GM21717 (cell line): ENCODE data around the gene ERAL1.
"Not testable (repeated sequence)": the region's sequence is repeated elsewhere in the genome, so short reads cannot be mapped to it uniquely, and the experiment has no call there.

ENCODE experiments used
- ATAC-seq: cut with Tn5 transposase; IDR thresholded peaks from one replicate; pipeline ENCODE4 v1.9.1; 2021; ENCODE audit warnings: mild to moderate bottlenecking, moderate library complexity; ENCODE audit not compliant: unreplicated experiment

ERAL1 gene

DNA sequence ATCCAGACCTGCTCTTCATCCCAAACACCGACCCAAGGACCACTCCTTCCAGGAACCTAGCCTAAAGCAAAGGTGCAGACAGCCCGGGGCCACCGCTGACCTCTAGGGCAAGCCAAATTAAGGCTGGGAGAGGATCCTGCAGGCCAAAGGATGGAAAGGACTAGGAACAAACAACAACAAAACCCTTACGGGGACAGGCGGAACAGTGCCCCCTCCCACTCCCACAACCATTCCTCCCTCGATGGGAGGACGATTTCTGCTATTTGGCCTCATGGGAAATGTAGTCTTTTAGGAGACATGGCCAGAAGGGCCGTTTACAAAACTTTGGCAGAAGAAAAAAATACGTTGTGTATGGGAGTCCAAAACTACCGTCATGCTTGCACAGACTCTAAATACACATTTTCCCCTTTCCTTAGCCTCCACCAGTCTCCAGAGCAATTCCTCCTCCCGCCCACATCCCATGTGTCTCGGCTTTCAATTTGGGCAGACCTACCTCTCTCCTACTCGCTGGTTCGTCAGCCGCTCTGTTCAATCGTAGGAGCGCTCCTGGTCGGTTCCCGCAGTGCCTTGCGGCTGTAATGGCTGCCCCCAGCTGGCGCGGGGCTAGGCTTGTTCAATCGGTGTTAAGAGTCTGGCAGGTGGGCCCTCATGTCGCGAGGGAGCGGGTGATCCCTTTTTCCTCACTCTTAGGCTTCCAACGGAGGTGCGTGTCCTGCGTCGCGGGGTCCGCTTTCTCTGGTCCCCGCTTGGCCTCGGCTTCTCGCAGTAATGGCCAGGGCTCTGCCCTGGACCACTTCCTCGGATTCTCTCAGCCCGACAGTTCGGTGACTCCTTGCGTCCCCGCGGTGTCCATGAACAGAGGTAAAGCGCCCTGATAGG is at the start of gene ERAL1:
TSS of gene ERAL1 (plus strand) at position 560 of the 879 bp plus-strand sequence. CDS start at position 579, 19 bp downstream.
- peak; percentile 88 for ATAC-seq

DNA sequence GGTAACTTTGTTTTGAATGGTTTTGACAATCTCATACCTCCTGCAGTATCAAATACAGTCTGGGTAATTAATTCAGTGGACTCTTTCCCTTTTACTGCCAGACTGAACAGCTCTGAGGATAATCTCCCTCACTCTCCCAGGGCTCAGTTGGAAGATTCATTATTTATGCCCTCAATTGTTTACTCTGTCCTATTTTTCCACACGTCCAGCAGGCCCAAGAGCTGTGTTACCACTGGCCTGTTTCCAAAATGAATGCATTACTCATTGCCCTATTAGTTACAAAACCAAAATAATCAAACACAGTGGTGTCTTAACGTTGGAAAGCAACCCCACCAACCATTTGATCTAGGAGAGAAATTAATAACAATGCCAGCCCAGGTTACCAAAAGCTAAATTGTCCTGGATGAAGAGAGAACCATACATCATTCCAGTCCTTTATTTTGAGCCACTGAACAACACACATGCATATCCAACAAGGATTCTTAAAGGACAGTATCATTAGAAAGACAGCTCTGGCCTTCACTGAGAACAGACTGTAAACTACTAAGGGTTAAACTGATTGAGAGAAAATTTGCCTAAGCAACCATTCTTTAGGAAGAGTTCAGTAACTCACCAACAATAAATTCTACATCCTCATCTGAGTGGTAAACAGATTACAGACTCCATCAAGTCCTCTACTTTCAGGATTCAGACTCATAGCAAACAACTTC is 46.7 kb upstream of the ERAL1 start:
- no peak for ATAC-seq

DNA sequence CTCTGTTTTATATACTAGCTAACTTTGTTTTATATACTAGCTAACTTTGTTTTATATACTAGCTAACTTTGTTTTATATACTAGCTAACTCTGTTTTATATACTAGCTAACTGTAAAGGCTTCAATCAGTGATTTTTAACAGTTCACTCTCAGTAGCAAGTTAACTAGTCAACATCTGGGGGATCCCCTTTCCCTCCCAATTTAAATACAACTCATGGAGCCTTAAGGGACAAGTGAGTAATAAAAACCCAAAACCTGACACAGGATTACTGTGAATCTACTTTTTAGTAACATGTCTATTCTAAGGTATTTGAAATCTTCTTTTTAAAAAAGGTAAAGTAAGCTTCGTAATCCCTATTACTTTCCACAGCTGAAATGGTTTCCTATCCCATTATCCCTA is 44.4 kb upstream of the ERAL1 start:
- ATAC-seq, result no peak

DNA sequence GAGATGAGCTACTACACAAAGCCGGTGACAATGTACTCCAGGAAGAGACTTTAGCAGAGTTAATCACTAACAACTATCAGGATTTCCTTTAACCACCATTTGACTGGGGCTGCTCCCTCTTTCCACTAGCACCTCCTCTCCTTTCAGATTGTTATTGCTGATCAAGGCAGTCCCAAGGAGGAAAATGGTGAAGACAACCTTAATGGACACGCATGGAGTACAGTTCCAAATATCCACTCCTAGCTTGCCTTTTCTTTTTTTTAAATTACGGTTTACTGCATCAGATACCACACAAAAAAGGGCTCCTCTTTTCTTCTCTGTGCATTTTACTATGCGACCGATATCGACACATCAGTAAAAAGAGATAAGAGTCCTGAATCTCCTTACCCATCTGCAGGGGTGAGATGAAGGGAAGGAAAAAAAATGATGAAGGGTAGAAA is 43.1 kb upstream of the ERAL1 start:
- no peak for ATAC-seq

DNA sequence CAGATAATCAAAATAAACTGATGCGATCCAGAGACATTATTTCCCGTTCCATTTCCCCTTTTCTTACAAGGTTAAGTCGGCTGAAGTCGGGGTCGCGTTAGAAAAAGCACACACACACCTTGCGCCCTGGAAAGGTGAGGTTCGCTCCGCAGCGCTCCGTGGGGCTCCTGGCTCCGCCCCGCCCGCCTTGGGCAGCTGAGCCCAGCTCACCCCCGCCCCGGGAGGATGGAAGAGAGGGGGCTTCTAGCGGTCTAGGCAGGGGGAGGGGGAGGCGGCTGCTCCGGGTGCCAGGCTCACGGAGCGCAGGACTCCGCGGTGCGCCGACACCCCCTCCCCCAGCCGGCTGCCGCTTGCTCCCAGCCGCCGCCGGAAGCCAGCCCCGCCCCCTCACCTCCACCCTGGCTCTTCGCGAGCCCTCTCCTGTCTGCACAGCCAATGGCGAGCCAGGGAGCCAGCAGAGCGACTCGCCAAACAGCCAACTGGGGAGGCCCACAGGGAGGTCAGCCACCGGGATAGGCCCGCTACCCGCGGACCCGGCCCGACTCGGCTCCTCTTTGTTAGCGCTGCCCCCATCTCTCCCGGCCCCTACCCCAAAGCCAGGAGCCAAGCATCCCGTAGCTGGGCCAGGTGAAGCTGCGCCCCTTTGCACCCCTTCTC is 42.6 kb upstream of the ERAL1 start:
- peak; percentile 94 for ATAC-seq

DNA sequence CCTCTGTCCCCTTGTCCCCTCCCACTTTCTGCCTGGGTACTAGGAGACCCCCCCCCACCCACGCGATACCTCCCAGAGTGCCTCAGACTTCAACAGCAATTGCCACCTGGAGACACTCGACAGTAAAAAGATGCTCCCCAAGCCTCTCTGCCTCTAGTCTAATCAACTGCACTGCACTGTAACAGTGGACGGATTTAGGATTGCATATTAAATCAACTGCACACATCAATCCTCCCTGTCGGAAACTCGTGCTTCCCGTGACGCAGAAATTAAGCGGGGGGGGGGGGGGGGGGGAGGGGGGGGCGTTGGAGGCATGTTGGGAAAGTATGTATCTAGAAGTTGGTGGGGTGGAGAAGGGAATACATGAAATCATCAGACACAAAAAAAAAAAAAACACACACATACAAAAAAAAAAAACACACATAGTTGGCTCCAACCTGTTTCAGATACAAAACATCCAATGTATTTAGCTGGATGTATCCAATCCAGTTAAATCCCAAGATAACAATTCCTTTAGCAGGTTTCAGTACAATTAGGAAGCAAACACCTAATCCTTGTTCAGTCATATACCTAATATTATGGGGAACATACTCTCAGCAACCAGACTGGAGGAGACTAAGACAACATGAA is 42.0 kb upstream of the ERAL1 start:
- no peak for ATAC-seq

DNA sequence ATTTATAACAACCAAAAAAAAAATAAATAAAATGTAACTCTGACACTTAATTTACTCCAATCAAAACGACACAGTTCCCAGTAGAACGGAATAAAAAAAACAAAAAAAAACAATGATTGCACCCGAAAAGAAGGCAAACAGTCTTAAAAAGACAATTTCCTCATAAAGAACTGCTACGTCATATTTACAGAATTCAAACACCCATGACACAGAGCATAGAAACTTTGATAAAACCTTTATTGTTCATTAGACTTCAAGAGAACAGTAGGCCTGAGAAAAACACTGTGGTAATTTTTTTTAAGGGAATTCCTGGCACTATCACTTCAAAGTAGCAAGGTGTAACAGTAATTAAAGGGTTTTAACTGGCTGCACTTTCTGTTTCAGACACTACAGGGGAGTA is 38.3 kb upstream of the ERAL1 start:
- no peak for ATAC-seq

DNA sequence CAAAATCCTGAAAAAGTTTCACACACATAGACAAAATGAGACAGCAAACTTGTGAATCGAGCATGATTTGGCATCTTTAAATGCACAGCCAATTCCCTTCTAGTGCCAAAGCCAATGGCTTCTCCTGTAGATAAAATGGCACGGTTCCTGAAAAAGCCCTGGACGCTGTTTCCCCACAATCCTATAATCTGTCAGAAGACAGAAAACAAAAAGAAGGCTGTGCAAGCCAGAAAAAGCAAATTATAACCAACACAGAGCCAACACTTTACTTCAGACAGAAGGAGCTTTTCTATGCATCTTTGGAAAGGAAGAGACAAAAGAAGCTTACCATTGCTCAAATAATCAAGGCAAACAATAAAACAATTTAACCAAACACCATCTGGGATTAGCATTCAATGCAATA is 36.0 kb upstream of the ERAL1 start:
- ATAC-seq, result no peak

DNA sequence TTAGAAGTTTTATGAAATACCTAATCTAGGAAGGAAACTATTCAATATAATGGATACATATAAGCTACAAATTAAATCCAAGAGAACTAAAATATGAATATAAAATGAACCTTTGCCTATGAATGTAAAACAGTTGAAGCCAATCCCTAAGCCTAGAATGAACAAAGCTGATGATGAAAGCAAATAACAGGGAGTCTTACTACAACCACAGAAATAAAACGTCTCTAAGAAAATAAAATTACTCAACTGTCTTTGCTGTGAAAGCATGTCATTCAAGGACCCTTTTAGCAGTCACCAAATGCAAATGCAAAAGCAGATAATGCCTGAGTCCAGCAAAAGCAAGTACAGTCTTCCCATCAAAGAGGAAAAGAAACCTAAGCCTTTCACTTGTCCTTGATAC is 35.2 kb upstream of the ERAL1 start:
- no peak for ATAC-seq

DNA sequence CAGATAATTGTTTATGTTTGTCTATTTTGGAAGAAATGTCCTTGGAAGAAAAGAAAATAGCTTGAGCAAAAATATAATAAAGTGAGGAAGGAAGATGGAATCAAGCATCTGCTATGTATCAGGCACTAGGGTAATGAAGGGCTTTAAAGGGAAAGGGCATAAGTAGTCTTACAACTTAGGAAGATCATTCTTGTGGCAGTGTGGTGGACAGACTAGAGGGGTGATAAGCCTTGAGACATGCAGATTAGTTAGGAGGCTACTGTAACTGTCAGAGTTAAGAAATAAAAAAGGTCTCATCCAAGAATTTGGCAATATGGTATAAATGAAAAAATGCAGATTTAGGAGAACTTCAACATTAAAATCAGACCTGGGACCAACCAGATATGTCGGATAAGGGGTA is 27.1 kb upstream of the ERAL1 start:
- no peak for ATAC-seq

DNA sequence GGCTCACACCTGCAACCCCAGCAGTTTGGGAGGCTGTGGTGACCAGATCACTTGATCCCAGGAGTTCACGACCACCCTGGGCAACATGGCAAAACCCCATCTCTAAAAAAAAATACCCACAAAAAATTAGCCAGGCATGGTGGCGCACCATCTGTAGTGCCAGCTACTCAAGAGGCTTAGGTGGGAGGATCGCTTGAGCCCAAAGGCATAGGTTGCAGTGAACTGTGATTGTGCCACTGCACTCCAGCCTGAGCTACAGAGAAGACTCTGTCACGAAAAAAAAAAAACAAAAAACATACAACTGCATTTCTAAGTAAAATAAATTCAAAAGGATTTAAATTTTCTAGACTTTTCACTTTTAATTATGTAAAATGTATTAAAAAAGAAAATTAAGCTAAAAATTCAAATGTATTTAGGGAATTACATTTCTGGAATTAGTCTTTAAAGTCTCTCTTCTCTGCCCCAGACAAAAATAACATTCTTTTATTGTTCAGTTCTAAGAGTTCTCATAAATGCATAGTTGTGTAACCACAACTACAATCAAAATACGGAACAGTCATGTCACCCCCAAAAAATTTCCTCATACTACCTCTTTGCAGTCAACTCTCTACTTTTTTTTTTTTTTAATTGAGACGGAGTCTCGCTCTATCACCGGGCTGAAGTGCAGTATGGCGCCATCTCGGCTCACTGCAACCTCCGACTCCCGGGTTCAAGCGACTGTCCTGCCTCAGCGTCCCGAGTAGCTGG is 26.3 kb upstream of the ERAL1 start:
- ATAC-seq, result no peak

DNA sequence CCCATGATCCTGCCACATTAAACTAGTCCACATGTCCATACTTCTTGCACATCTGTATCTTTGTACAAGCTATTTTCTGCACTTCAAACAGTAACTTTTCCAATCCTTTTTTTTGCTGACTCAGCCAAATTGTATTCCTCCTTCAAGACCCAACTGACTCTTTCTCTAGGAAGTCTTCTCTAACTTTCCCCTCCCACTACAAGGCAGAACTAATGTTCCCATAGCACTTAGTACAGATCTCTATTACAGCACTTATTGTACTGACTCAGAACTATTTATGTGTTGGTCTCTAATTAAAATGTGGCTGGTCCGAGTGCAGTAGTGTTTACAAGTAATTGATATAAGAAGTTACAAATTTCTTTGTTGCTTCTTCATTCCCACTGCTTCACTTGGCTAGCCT is 20.4 kb upstream of the ERAL1 start:
- ATAC-seq, result no peak

DNA sequence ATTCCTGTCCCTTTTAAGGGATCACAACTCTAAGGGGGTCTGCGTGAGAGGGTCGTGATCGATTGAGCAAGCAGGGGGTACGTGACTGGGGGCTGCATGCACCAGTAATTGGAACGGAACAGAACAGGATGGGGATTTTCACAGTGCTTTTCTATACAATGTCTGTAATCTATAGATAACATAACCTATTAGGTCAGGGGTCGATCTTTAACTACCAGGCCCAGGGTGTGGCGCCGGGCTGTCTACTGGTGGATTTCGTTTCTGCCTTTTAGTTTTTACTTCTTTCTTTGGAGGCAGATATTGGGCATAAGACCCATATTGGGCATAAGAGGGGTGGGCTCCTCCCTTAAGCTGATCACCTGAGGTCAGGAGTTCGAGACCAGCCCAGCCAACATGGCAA is 18.3 kb upstream of the ERAL1 start:
- not testable (repeated sequence) for ATAC-seq

DNA sequence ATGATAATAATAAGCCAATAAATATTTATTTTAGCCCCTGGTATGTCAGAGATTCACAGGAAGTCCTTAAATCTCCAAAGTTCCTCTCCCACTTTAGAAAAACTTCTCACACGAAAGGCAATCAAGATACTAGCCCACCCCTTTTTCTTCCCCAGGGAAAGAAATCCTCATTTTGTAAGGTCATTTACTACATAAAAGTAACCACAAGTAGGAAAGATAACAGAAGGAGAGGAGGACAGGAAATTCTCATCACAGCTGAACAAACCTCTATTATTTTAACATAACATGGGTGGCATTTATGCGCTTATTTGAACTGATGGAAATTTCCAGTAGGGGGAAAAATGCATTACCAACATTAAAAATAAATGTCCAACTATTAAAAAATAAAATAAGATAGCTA is 15.6 kb upstream of the ERAL1 start:
- no peak for ATAC-seq

DNA sequence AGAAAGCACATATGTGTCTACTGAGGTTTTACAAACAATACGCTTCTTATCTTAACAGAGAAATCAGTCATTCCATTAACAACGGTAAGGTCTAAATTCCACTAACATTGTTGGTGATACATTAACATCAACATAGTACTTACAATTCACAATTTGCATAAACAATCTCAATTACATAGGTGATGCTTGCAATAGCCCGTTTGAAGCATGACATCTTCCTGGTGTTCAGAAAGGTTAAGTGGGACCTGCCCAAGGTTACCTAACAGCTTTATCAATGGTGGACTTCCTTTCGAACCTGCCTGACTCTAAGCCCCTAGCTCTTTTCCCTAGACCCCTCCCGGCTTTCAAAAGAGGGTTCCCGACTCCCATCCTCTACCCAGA is 12.9 kb upstream of the ERAL1 start:
- peak; percentile 21 for ATAC-seq

DNA sequence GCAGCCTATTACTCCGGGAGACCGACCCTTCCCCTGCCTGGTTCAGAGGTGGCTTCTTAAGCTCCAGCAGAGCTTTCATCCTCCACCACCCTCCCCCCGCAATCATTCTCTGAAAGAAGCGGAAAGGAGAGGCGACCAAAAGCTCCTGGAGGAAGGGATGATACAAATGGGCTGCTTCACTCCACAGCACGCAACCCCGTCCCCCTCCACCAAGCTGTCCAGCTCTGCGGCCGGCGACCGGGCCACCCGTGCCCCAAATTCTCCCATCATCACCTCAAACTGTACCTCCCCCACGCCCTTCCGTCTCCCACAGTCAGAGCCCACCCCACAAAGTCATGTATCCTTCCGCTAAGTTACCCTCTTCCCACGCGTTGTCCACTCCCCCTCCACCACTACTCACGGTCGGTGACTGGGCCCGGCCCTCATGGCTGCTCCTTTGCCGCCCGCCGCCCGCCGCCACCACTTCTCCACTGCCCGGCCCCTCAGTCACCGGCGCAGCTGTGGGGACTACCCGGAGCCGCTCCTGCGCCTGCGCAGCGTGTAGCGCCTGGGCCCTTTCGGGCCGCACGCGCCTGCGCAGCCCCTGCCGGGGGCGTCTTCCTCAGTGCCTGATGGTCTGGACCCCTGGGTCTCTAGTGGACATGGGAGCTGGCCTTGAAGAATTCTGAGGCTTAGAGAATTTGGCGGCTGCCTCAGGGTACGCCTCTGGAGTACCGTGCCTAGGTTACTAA is 12.4 kb upstream of the ERAL1 start, which contains the start of gene FAM222B:
TSS of gene FAM222B (minus strand) at position 509 of the 731 bp plus-strand sequence. CDS start 76,123 bp downstream, outside the sequence.
- peak; percentile 71 for ATAC-seq

DNA sequence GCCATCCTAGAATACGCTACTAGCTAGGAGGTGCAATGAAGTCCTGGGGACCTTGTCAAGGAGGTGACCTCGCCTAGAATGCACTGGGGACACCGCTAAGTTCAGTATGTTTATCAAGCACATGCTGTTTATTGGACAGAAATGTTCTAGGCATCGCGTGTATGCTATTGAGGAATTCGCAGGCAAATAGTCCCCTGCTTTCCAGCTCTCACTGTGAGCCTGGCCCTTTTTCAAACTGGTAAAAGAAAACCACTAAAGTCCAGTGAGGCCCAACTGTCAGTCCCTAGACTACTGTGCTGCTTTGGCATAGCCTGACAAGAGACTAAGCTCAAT is 11.0 kb upstream of the ERAL1 start:
- no peak for ATAC-seq

DNA sequence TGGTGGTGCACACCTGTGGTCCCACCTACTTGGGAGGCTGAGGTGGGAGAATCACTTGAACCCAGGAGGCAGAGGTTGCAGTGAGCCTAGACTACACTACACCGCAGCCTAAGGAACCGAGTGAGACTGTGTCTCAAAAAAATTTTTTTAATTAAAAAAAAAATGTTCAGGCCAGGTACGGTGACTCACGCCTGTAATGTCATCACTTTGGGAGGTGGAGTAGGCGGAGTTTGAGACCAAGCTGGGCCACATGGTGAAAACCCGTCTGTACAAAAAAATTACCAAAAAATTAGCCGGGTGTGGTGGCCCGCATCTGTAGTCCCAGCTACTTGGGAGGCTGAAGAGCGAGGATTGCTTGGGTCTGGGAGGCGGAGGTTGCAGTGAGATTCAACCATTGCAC is 8.6 kb upstream of the ERAL1 start:
- no peak for ATAC-seq

DNA sequence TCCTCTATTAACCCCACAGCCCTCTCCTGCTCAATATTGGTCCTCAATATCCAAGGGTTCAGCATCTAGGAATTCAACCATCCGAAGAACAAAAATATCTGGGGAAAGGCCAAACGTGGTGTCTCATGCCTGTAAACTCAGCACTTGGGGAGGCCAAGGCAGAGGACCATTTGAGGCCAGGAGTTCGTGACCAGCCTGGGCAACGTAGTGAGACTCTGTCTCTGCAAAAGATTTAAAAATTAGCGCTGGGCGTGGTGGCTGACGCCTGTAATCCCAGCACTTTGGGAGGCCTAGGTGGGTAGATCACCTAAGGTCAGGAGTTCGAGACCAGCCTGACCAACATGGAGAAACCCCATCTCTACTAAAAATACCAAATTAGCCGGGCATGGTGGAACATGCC is 8.1 kb upstream of the ERAL1 start:
- not testable (repeated sequence) for ATAC-seq

DNA sequence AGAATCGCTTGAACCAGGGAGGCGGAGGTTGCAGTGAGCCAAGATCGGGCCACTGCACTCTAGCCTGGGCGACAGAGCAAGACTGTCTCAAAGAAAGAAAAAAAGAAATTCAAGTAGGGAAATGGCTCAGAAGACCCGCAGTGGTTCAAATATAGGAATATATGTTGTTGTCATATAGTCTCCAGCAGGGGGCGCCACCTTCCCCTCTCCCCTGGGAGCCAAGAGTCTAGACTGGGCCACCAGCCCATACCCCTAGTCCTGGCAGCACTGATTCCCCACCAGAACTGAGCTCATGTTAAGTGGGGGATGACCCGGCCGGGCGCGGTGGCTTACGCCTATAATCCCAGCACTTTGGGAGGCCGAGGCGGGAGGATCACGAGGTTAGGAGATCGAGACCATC is 6.1 kb upstream of the ERAL1 start:
- ATAC-seq, result not testable (repeated sequence)
